IMR-90 (cell line): Measurements from ENCODE around the gene USP47.

ENCODE experiments used
- BHLHE40 ChIP-seq: fragments of 150-350 bp; IDR thresholded peaks from 2 replicates; pipeline ENCODE4 v1.6.1; 2016; ENCODE audit warnings: mild to moderate bottlenecking, low read depth, low read length
- CTCF ChIP-seq: conservative IDR thresholded peaks from 2 replicates; pipeline ENCODE4 v1.5.1; 2012; ENCODE audit warnings: mild to moderate bottlenecking, low read depth, low read length, improper control_type of control experiment
- MAFK ChIP-seq: IDR thresholded peaks from 2 replicates; pipeline ENCODE4 v1.6.1; 2012; ENCODE audit warnings: low read depth, low read length, improper control_type of control experiment
- MXI1 ChIP-seq: IDR thresholded peaks from 2 replicates; pipeline ENCODE4 v1.6.1; 2012; ENCODE audit warnings: low read depth, mild to moderate bottlenecking, low read length, moderate library complexity, borderline replicate concordance
- NFE2L2 ChIP-seq: fragments of 150-350 bp; IDR thresholded peaks from 2 replicates; pipeline ENCODE4 v1.6.1; 2016; ENCODE audit warnings: low read depth, mild to moderate bottlenecking, low read length
- POLR2A ChIP-seq: IDR thresholded peaks from 2 replicates; pipeline ENCODE4 v1.6.1; 2012; ENCODE audit warnings: mild to moderate bottlenecking, low read depth, low read length
- RAD21 ChIP-seq: IDR thresholded peaks from 2 replicates; pipeline ENCODE4 v1.6.1; 2012; ENCODE audit warnings: low read length, improper control_type of control experiment
- RFX5 ChIP-seq: IDR thresholded peaks from 2 replicates; pipeline ENCODE4 v1.8.0; 2012; ENCODE audit warnings: low read depth, mild to moderate bottlenecking, low read length, moderate library complexity
- TF ChIP-seq, protein P1 (sequence below): fragments of 150-350 bp; IDR thresholded peaks from 2 replicates; pipeline ENCODE4 v1.6.1; 2016; ENCODE audit warnings: low read depth, mild to moderate bottlenecking, low read length, moderate library complexity, borderline replicate concordance

DNA sequence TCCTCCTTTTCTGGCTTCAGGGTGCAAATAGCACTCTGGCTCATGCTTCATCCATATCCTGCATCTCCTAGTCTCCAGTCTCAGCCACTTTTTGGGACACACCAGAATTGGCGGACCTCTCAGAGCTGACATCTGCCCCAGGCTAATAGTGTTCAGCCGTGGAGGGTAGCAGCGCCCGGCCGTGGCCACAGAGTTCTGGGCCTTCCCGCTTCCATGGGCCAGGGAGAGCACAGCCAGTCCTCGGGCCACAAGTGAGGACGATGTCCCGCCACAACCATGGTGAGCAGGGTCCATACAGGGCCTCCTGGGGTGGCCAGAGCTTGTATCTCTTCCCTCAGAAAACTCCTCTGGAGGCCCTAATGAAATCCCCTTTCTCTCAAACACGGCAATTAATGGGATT is 140.7 kb downstream of the USP47 start:
- no peak for TF ChIP-seq MXI1
- TF ChIP-seq, protein P1, sequence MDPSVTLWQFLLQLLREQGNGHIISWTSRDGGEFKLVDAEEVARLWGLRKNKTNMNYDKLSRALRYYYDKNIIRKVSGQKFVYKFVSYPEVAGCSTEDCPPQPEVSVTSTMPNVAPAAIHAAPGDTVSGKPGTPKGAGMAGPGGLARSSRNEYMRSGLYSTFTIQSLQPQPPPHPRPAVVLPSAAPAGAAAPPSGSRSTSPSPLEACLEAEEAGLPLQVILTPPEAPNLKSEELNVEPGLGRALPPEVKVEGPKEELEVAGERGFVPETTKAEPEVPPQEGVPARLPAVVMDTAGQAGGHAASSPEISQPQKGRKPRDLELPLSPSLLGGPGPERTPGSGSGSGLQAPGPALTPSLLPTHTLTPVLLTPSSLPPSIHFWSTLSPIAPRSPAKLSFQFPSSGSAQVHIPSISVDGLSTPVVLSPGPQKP: no peak
- no peak for TF ChIP-seq POLR2A
- no peak for TF ChIP-seq BHLHE40
- no peak for TF ChIP-seq RFX5
- TF ChIP-seq CTCF: no peak
- no peak for TF ChIP-seq NFE2L2
- TF ChIP-seq MAFK: no peak
- TF ChIP-seq RAD21: no peak
